Hematopoietic multipotent progenitor cell (in vitro differentiated cells): ENCODE measurements around the gene IRF6. TPM values are rescaled to one million over a fixed set of nuclear protein-coding genes. Genes with fewer than 3 reads are reported as not detected.

Experiments used
- DNase-seq, 3 donors: peaks; one replicate each; pipeline ENCODE4 v3.0.0-alpha.2; 2011 to 2015; ENCODE audit warnings: low read depth in 2 of 3, low spot score in 2 of 3
- total RNA-seq: library from RNA; depleted of rRNA; stranded (reverse); fragments of >200 nt; gene quantifications from one replicate; pipeline ENCODE4 v1.2.3, GENCODE V29; 2012

IRF6 gene
- total RNA-seq, 1 donor = 5.4 TPM

DNA sequence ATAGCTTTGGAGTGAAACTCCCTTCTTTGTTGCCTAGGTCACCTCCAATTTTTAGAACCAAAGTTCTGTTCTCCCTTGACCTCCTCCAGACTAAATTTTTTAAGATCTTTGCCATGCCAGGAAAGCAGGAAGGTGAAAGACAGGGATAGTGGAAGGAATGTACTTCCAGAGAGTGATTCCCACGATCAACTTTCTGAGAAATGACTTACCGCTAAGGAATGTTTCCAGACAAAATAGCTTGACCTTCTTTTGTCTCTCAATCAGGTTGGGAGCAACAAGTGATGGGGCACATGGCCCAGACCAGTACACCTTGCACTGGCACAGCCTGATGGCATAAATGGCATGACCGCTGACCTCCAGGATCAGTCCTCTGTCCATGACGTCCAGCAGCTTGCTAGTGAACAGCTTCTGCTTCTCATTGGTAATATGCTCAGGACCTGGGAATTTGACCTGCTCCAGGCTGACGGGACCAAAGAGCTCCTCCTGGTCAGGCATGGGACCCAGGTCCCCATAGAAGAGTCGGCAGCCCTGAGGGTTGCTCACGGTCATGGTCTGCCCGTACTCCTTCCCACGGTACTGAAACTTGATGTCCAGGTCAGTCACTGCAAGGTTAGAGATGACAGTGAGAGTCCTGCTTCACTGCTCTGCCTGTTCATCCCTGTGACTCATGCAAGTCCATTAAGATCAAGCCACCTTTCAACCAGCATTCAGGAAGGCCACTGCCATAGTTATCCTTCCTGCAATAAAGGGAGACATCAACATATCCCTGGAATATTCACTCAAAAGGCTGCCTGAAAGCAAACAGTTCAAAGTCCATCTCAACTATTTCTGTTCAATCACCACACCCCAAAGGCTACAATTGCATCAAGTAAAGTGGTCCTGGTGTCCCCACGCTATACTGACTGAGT lies 15.4 kb downstream of the IRF6 start:
- DNase-seq = no peak

DNA sequence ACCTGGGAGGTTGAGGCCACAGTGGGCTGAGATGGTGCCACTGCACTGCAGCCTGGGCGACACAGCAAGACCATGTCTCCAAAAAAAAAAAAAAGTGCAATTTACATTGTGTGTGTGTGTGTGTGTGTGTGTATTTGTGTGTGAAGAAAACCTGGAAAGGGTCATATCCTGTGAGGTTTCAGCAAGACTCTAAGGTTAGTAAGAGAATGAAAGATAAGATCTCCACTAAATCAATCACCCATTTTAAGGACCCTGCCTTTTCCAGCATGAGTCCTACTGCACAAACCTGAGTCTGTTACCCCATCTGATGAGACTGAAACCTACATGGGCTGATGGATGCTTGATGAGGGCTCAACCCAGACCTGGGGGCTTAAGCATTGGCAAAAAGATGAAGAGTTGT lies 16.7 kb downstream of the IRF6 start:
- DNase-seq = no peak

DNA sequence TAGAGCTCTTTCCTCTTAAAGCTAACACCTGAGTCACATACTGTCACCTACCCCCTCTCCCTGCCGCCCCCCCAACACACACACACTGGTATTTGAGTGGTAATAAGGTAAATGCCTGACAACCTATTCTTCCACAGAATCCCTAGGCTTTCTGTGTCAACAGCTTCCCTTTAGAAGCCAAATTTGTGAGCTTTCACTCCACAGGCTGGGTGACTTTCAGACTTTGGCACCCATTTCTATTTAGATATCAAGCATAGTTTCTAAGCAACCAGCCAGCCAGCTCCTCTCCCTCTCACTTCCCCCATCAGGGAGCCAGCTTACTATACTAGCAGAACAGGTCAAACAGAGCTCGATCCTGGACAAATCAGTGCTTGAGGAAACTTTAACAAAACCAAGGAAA lies 18.4 kb downstream of the IRF6 start:
- no peak for DNase-seq

GRCh38 chr1:209786146-209786545 lies 19.8 kb downstream of the IRF6 start:
- DNase-seq = no peak

- no peak for DNase-seq
These were observed 20.4 kb downstream of the IRF6 start for GRCh38 chr1:209785592-209785991.

- DNase-seq = peak; percentile 96 to 99 (median 98)
These were observed 21.4 kb downstream of the IRF6 start, which contains the start of gene C1orf74 for GRCh38 chr1:209784265-209785169. Gene C1orf74, minus strand, starts transcription at chr1:209784559. Its CDS starts 925 bp downstream, at chr1:209783634.

DNA sequence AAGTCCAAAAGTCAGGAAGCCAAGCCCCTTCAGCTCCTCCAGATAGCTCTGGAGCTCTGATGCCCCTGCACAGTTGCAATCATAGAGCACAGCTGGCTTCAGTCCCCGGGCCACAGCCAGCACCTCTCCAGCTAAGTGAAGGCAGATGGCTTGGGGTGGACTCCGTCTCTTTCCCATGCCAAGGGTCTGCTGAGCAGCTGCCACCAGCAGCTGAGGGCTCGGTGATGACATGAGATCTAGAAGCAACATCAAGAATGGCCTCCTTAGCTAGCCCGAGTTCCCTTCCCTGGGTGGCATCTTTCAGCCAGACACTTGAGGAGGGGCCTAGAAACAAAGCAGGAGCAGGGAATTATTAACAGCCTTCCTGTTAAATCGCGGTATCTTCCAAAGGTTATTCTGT lies 22.6 kb downstream of the IRF6 start:
- DNase-seq = no peak

GRCh38 chr1:209780268-209780667 lies 25.7 kb downstream of the IRF6 start:
- DNase-seq = no peak

DNA sequence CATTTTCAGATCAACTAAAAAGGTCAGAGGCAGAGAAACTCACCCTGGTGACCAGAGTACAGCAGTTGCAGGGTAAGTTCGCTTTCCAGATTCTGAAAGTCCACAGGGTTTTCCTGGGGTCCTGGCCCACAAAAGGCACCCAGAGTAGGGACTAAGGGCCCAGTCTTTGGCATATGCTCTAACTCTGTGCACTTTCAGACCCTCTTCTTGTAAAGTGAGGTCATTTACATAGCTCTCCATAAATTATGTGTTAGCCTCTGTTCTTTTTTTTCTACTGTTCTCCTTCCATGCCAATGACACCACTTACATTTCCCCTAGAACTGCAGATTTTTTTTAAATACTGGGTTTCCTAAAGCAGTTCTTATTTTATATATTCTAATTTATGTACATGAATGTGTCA lies 27.8 kb downstream of the IRF6 start:
- DNase-seq = no peak

DNA sequence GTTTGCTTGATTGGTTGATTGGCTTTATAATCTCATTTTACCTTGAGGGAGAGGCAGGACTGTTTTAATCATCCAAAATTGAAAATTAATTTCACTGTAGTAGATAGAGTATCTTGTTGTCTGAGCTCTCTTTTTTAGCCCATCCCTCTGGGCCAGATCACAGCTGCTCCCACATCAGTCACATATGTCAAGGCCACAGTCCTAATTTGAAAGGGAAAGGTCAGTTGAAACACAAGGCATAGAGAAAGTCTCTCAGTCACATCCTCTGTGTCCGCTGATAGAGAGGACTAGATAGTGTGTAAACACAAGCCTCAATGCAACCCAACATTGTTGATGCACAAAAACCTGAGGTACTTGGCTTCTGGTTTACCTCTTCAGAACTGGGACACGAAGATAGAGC lies 28.4 kb downstream of the IRF6 start:
- no peak for DNase-seq

DNA sequence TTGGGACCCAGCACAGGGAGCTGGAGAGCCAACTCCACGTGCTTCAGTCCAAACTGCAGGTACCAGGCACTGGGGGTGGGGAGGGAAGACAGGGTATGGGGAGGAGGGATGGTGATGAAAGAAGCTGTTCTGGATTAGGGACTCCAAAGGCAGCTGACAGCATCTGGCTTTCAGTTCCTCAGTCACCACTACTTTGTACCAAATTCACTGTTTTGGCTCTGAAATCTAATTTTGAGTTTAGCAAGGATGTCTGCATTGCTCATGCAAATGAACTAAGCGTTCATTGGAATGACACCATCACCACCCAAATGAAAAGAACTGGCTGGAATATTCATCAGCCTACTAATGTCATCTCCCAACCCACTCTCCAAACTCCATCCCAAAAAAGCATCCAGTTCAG lies 30.3 kb downstream of the IRF6 start:
- DNase-seq = no peak

DNA sequence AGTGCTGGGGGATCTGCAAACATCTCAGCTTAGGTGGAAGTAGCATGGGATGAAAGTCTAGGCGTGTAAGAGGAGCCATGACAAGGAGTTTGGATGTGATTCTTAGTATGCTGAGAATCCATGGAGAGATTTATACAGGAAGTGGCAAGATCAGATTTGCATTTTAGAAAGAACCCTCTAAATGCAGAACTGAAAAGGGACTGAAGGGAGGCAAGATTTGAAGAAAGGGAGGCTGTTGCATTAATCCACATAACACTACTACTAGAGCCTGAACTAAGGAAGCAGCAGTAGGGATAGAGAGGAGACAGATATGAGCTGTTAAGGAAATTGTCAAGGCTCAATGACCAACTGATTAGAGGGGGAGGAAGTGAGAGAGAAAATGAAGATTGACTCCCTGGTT lies 31.4 kb downstream of the IRF6 start:
- no peak for DNase-seq

GRCh38 chr1:209772126-209772525 lies 33.8 kb downstream of the IRF6 start:
- DNase-seq = peak in 1 of 3 donors; percentile 19

DNA sequence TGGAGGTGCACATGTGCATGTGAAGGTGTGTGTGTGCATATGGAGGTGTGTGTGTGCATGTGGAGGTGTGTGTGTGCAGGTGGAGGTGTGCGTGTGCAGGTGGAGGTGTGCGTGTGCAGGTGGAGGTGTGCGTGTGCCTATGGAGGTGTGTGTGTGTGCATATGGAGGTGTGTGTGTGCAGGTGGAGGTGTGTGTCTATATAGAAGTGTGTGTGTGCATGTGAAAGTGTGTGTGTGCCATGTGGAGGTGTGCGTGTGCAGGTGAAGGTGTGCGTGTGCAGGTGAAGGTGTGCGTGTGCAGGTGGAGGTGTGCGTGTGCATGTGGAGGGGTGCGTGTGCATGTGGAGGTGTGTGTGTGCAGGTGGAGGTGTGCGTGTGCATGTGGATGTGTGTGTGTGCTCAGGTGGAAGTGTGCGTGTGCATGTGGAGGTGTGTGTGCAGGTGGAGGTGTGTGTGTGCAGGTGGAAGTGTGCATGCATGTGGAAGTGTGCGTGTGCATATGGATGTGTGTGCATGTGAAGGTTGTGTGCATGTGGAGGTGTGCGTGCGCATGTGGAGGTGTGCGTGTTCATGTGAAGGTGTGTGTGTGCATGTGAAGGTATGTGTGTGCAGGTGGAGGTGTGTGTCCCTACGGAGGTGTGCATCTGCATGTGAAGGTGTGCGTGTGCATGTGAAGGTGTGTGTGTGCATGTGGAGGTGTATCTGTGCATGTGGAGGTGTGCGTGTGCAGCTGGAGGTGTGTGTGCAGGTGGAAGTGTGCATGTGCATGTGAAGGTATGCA lies 35.1 kb downstream of the IRF6 start:
- DNase-seq = no peak

DNA sequence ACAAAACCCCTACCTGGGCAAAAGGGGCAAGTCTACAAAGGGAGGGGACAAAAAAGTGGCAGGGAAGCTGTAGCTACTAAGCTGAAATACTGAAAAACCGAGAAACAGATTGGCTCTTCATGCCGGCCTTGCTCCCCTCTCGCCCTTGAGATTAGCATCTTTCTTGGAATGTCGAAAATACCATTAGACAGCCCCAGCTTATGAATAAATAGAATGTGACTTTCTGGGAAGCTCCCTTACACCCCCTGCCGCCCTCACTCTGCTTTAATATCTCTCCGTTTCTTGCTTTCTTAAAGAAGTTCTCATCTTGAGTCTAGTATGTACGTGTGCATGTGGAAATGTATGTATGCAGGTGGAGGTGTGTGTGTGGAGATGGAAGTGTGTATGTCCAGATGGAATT lies 36.0 kb downstream of the IRF6 start:
- DNase-seq = peak in 1 of 3 donors; percentile 32

DNA sequence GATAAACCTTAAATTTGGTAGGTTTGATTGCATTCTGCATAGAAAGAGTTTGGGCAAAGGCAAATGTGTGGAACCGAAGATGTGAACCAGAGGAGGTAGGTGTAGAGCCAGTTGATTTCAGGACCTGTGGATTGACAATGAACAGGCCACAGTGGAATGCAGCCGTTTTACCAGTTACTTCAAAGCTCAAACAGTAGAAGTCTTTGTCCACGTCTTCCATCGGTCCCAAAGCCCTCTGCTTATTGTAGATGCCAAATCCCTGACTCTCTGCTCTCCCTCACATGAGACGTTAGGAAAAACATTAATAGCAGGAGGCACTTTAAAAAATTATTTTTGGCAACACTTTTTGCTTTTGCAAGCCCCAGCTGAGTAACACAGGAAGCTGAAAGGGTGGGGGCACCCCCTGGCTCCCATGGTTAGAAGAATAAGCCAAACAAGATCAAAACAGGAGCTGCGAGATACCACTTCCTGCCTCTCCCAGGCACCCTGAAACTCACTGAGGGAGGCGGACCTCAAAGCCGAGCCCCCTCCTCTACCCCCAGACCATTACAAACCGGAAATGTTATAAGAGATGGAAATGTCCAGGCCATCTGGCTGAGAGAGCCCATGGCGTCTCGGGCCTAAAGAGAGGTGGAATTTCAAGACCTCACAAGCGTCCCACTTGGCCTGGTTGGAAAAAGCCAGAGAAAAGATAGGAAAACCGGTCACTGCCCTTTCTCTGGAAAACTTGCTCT lies 36.6 kb downstream of the IRF6 start:
- DNase-seq = peak in 2 of 3 donors; percentile 59 to 64

DNA sequence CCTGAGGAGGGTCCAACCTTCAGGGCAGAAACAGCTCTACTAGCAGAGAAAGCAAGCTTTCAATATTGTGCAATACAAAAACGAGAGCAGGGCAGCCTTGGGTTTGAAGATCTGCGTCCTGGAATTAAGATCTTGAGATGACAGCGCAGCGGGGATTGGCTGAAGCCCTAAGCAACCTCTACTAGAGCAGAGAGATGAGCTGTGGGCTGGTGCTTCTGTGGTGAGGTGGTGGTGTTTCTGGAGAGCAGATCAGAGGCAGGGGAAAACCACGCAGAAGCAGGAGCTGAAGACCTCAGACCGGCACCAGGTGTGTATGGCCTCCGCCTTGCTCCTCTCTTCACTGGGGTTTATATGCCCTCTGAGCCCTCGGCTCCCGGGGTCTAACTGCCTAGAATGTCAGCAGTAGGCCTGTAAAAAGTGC lies 37.6 kb downstream of the IRF6 start:
- DNase-seq = peak in 1 of 3 donors; percentile 60

DNA sequence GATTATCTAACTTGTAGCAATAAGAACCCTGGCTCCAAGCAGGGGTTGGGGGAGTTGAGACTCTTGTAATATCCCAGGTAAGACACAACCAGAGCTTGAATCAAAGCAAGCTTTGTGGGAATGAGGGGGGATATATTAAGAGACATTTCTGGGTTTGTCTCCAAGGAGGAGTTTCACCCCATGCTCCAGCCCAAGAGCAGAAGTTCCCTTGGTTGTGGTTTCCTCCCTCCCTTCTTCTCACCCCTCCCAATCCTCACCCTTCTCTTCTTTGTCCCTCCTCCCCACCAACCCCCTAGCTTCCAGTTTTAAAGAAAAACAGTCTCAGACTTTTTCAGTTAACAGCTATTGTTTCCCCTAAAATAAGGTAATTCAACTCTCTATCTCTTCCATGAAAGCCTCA lies 38.2 kb downstream of the IRF6 start:
- peak in 1 of 3 donors; percentile 39 for DNase-seq

DNA sequence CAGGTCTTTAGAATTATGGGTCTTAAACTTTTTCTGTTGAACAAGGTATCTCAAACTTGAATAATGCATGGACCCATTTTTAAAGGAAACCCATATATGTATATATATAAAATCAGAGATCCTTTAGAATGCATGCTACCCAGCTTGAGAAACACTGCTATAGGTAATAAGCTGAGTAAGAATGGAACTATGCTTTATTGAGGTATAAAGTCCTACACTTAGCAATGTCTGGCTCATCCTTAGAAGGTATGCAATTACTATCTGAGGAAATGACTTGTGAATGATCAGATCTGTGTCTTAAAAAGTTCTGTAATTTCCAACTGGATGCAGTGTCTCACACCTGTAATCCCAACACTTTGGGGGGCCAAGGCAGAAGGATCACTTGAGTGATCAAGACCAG lies 38.8 kb downstream of the IRF6 start:
- DNase-seq = no peak

DNA sequence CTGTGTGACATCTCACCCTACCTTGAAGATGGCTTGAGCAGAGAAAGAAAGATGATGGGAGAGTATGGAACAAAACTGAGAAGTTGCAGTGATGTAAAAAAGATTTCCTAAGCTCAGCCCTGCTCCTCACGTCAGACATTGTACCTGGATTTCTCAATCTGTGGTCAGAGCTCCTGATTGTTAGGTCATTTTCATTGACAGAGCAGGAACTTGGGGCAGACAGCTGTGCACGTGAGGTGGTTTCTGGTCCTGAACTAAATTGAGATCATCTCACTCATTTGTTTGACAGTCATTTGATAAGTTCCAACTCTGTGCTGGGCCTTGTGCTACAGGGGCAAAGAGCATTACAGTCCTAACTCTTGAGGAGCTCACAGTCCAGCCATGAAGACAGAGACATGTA lies 39.9 kb downstream of the IRF6 start:
- no peak for DNase-seq
